Measurements from ENCODE around the gene NPBWR2.

NPBWR2 gene

DNA sequence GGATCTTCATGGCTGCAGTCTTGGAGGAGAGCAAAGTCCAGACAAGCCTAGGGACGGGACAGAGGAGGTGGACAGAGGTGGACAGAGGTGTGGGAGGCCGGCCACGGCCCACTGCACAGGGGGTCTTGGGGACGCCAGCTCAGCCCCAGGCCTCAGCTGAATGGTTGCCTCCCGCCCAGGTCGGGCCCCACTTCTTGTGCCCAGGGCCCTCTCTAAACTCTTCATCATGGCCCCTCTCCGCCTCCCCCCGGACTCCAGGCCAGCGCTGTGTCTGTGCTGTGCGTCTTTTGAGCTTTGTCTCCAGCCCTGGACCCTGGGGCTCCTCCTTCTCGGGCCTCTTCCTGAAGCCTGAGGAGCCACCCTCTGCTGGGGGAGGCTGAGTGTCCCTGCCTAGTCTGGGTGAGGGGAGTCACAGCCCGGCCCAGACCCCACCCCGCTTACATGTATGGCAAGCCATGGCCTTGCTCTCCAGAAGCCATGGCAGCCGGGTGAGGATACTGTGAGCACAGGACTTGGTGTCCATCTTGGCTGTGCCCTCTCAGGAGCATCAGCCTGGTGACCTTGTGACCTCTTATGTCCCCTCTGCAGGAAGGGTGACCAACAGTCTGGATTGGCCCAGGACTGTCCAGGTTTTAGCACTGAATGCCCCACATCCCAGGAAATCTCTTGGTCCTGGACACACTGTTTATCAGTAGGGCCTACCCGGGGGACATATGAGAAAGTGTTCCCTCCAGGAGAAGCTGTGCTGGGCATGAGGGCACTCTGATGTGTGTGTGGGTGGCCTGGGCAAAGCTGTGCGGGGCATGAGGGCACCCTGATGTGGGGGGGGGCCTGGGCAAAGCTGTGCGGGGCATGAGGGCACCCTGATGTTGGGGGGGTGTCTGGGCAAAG lies 9.4 kb upstream of the NPBWR2 start:
- DNase-seq, result no peak

DNA sequence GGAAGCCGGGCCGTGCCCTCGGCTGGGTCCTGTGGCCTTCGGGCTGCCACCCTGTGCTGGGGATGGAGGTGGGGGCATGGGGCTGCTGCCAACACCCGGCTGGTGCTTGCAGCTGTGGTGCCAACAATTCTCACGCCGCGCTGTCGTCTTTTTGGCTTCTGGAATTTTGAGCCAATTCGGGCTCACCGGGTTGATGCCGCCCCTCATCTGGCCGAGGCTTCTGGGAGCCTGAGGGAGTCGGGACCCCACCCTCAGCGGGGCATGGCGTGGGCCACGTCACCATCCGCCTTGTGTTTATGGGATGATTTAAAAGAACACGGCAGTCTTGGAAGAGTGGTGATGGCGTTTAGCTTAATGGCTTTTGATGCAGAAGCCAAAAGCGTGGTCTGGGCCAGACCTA lies 8.7 kb upstream of the NPBWR2 start:
- DNase-seq, result no peak

DNA sequence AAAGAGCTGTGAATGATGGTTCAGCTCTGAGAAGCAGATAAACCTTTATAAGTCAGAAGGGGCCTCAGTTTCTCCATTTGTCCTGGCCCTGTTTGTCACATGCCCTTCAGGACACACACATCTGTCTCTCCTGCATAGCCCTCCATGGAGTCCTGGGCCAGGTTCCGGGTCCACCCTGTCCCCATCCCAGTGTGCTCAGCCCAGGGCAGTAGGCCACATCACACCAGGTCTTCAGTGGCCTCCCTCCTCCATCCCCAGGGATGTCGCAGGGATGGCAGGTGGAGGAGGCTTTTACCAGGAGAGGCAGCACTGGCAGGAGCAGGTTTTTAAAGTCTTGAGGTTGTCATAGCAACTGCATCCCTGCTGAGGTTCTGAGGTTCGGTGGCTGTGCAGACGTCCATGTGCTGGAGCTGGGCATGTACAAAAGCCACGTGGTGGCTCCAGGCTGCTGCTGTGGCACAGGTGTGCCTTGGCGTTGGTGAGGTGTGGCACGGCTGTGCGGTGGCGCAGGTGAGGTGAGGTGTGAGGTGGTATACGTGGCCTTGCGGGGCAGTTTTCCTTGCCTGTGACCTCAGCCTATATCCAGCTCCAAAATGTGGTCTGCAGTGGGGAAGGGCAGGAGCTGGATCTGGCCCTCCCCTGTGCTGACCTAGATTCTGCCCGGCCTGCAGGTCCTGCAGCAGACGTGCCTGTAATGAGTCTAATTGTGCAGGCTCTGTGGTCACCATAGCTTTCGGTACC lies 8.0 kb upstream of the NPBWR2 start:
- DNase-seq, result no peak

DNA sequence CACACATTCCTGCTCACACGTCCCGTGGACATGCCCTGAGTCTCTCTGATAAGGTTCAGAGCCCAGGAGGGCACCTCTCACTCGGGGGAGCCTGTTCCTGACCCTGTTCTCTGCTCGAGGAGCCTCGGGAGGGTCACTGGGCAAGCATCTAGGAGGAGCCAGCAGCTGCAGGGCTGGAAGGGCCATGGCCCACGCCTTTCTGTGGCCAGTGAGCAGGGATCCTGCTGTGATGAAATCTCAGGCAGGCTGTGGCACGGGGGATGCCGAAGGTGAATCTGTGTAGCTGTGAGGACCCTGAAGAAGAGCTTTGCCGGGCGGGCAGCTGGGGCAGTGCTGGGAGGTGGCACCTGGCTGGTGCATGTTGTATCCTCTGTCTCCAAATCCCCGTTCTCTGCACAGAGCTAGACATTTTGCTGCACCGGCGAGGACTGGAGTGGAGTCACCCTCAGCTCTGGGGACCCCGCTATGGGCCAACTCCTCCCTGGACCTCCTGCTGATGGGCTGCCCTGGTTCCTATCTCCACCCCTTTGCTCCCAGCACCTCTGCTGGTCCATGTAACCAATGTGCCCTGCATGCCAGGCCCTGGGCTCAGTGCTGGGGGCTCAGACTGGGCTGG lies 7.1 kb upstream of the NPBWR2 start:
- DNase-seq, result no peak

DNA sequence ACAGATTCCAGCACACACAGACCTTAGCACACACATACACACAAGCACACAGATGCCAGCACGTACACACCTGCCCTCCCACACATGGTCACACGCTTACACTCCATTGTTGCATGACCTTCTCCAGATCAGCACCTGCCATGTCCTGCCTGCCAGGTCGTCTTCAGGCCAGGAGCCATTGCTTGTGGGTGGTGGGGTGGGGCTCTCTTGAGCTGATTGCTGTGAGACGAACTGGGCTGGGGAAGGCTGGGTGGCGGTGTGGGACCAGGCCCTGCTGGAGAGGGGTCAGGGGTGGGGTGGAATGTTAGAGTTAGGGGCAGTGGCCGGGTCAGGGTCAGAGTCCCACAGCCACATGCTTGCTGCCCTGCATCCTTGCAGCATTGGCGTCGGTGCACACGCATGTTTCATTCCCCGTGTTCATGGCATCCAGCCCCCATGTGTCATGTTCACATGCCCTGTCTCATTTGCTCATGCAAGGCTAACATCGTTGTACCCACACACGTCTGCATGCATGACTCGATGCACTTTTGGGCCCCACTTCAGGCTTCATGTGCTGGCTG lies 6.5 kb upstream of the NPBWR2 start:
- DNase-seq, result no peak

DNA sequence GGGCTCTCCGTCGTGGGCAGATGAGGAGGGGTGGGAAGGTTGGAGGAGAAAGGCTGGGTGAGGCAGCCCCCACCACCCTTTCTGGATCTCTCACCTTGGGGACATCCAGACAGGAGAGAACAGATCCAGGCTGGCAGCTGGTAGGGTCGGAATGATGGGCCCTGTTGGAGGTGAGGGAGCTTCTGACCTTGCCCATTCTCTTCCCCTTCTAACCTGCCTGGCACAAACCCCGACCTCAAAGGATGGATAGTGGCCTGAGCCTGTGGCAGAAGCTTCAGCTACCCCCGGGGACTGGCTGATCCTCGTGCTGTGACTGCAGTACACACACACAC lies 6.0 kb upstream of the NPBWR2 start:
- no peak for DNase-seq

DNA sequence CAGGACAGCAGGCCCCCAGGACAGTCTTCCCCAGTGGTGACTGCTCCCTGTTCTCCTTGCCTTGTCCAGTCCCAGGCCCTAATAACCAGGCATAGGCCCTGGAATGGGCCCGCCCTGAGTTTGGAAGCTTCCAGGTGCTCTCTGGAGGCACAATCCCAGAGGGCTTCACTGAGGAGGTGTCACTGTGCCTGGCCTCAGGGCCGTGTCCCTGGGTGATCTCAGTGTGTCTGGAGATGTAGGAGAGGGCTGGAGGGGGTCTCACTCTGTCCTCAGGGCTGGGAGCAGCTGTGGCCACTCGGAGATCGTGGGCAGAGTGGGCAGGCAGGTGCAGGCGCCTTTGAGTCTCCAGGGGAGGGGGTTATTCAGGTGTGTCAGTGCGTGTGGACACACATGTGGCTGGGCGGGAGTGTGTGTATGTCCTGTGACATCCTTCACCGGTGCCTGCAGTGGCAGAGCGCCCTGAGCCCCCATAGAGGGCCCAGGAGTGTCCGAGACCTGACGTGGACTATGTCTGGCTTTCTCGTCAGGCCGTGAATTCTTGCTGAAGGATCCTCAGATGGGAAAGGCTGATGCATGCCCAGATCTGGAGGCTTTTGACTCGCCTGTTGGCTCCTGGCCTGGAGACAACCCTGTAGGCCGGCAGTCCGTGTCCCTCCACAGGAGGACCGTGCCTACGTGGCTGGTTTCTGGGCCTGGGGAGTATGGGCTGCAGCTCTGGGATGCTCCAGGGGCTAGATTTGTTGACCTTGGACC lies 5.5 kb upstream of the NPBWR2 start:
- no peak for DNase-seq

DNA sequence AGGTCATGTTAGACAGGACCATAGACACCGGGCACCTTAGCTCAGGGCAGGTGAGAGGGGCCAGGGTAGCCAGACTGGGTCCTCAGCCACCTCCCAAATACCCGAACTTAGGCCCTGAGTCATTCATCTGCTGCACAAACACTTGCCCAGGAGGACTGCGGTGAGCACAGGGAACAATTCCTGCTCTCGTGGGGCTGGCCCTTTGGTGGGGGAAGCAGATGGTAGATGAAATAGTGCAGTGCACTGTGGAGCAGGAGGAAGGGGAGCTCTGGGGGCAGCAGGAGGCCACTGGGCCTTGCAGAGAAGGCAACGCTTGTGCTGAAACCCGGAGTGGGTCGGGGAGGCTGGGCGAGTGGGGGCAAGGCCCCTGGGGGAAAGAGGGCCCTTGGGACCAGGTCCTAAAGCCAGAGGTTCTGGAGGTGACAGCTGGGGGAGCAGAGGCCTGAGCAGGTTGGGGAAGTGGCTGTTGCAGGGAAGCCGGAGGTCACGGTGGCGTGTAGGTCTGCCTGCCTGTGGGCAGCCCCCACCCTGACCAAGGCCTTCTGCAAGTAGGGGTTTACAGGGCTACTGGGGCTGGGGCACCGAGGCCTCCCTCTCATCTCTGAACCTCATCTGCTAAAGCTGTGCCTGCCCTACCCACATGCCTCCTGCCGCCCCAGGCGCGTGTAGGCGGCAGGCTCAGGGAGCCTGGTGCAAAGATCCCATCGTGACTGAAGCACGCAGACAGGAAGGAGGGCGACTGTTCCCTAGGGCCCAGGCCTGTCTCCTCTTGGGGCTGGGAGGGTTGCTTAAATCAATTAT lies 4.7 kb upstream of the NPBWR2 start:
- no peak for DNase-seq

DNA sequence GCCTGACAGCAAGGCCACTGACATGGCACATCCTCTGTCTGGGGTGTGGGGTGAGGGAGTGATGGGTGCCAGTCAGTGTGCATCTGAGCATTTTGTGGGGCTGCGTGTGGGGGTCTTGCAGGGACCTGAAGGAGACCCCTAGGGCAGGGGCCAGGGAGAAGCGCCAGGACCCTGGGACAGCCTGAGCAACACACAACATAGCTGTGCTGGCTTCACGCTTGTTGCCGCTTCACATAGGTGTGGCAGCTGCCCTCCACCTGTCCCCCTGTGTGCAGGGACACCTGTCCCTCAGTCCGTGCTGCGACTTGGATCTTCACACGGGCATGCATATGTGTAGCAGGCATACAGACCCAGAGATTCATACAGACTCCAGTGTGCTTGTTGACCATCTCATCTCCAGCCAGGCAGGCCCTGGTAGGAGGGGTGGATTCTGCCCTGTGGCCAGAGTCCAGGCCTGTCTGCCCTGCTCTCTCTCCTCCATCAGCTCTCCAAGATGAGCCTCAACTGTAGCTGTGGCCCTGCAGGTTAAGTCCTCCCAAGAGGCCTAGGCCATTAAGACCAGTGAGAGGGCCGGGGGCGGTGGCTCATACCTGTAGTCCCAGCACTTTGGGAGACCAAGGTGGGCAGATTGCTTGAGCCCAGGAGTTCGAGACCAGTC lies 3.2 kb upstream of the NPBWR2 start:
- no peak for DNase-seq

DNA sequence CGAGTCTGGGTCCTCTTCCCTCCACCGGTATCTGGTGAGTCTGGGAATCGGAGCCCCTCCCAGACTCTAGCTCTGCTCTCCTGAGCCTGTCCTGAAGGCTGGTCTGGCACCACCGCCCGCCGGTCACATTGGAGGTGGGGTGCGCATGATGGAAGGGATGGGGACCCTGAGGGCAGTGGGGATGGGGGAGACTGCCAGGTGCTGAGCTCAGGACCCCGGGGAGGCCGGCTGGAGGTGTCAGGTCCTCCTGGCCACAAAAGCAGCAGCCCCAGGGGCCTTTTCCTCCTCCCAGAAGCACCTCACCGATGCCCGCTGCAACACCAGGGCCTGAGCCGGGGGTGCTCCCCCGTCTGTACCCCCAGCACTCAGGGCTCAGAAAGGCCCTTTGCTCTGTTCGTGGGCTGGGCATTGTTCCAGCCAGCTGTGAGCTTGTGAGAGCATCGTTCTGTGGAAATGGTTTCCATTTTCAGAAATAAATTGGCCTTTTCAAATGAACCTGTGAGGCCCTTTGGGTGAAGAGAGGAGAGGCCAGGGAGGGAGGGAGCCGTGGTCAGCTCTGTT lies 2.5 kb upstream of the NPBWR2 start:
- no peak for DNase-seq

DNA sequence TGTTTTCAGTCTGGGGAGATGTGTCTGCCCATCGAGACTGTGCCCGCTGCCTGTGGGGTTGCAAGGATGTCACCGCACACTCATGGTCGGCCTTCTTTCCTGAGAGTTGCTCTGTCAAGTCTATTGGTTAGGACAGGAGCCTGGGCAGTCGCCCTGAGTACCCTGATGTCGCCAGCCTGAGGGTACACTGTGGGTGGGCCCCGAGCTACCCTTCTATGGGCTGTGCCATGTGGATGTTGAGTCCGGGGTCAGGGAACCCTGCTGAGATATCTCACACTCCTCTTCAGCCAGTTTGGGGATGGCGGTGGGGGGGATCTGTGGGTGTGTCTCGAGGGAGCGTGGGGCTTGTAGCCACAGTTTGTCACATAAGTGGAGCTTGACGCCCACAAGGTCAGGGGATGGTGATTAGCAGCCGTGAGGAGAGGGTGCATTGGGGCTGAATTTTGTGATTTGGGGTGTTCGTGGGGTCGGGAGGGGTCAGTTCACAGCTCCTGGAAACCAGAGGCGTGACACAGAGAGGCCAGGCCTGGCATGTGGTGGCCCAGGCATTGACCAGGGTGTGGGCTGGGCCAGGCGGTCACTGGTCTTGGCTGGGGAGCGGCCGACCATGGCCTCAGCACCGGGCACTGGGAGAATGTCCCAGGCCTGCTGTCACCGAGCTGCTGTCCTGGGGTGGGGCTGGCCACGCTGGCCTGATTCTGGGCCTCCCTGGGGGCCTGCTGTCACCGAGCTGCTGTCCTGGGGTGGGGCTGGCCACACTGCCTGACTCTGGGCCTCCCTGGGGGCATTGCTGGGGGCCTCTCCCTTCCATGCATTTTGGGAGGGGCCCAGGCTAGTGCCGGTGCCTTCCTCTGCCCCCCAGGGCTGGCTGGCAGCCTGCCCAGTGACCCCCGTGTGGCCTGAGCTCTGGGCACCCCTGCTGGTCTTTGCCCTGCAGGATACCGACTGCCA lies 1.6 kb upstream of the NPBWR2 start:
- no peak for DNase-seq

DNA sequence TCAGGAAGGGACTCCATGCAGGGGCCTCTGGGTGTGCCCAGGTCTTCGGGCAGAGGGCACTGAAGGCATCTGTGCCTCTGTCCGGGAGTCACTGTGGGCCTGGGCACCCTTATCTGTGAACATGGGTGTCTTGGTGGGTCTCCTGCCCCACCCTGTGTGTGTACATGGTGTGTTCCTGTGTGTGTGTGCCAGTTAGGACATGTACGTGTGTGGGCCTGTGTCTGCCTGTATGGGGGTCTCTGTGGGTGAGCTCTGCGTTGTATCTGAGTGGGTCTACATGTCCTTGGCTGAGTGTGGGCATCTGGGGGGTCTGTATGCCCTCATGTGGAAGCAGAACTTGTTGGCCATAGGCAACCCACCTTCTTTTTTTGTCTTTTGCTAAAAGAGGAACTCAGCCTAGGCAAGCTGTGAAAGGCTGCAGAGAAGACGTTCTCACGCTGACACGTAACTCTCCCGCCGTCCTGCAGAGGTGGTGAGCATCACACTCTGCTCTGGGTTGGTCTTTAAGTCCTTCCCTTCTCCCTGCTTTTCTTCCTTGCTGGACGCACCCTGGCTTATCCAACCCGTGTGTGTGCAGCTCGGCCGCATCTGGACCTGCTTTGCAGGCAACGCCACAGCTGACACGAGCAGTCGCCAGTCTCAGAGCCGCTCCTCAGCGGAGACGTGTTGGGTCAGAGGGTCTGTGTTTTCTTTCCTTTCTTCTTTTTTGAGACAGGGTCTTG lies 532 bp upstream of the NPBWR2 start:
- DNase-seq, result no peak

DNA sequence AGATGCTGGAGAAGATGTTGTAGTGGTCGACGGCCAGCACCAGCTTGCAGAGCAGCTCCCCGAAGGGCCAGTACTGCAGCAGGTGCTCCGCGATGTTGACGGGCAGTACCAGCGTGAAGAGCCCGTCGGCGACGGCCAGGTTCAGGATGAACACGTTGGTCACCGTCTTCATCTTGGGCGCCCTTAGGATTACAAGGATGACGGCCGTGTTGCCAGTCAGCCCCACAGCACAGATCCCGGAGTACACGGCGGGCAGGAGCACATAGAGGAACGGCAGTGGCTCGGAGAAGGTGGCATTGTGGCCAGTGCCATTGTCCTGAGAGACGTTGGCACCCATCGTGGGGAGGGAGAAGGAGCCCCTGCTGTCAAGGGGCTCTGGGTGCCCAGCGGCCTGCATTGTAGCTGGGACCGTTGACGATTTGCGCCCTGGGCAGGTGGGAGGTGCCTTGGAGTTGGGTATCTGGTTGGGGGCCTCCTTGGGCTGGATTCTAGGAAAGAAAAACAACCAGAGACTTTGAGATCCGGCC lies 867 bp downstream of the NPBWR2 start:
- no peak for DNase-seq

DNA sequence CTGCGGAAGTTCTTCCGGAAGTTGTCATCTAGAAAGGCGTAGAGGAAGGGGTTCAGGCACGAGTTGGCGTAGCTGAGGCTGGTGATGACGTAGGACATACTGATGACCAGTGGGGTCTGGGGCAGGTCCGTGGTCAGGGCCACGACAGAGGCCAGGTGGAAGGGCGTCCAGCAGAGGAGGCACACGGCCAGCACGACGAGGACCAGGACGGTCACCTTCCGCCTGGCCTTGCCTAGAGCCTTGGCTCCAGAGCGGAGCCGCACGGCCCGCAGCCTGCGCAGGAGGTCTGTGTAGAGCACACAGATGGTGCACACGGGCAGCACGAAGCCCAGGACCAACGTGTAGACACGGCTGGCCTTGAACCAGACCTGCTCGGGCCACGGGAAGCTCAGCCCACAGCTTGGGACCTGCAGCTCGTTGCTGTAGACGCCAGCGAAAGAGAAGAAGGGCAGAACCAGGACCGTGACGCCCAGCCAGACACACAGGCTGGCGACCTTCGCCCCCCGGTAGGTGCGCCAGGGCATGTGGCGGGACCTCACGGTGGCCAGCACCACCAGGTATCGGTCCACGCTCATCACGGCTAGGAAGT lies 1.4 kb downstream of the NPBWR2 start:
- DNase-seq, result no peak

DNA sequence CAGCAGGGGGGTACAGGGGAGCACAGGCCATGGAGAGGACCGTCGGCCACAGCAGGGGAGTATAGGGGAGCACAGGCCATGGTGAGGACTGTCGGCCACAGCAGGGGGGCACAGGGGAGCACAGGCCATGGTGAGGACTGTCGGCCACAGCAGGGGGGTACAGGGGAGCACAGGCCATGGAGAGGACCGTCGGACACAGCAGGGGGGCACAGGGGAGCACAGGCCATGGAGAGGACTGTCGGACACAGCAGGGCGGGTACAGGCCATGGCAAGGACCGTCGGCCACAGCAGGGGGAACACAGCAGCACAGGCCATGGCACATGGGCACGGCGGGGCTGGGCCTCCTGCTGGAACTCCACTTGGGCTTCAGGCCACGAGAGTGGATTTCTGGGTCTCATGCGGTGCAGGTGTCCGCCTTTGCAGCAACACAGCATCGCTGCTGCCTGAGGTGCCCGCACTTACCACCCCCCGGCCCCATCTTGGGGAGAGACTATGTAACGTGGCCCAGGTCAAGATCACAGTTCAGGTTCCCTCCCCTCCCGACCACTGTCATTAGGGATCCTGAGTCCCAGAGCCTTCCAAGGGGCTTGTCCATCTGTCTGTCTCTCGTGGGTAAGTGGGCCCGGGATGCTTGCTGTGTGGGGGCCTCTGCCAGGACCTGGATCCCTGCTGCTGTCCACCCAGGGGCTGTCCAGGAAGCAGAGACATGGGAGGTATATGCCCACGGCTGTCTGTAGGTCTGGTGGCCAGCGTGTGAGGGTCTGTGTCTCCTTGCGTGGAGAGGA lies 2.5 kb downstream of the NPBWR2 start:
- DNase-seq, result no peak

DNA sequence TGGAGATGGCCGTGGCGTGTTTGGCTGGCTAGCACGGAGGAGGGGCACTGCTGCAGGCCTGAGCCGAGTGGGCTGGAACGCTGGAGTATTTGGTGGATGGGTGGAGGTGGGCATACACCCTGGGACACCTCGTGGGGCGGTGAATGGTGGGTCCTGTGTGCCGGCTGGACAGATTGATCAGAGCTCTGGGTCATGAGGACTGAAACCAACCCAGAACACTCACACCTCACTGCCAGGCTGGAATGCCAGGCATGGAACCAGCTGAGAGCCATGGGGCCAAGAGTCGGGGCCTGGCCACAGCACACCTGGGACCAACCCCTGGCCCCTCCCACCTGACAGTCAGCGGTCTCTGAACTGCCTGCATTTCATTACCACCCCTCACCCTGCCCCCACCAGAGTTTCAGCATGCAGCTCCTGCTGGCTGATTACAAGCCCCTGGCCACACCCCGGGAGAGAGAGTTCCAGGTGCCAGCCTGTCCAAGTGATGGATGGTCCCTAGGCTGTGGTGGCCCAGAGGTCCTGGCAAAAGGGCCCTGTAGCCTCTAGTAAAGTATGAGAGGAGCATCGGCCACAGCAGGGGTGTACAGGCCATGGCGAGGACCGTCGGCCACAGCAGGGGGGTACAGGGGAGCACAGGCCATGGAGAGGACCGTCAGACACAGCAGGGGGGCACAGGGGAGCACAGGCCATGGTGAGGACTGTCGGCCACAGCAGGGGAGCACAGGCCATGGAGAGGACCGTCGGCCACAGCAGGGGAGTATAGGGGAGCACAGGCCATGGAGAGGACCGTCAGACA lies 3.3 kb downstream of the NPBWR2 start:
- DNase-seq, result no peak
